ENCODE results near the gene MOV10L1.
"Not testable (repeated sequence)": the region's sequence is repeated elsewhere in the genome, so short reads cannot be mapped to it uniquely, and the experiment has no call there.

The MOV10L1 gene

DNA sequence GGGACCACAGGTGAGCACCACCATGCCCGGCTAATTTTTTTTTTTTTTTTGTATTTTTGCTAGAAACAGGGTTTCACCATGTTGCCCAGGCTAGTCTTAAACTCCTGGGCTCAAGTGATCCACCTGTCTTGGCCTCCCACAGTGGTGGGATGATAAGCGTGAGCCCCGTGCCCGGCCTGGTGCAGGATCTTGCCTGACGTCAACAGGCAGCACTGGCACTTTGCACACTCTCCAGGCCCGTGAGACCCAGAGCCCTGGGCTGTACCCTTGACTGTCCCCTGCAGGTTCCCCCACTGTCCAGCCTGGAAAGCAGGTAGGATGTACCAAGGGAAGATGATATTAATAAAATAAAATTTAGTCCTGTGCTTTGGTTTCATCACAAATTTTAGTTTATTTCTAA lies 51.7 kb downstream of the MOV10L1 start:
- DNase-seq, result no peak

DNA sequence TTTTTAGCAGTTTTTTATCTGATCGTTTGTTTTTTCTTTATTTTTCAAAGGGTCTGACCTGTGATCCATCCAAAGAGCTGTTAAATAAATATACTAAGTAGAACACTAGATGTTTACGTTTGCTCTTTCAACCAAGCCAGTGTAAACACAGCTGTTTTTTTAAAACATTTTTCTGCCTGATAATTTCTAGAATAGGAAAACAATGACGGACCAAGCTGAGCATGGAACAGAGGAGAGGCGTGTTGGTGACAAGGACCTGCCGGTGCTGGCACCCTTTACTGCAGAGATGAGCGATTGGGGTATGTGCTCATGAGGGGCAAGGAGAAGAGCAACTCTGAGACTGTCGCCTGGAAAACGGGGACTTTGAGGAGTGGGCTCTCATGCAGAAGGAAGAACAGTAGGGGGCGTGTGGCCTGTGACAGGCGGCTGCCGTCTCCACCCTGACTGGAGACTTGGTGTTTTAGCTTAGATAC lies 52.1 kb downstream of the MOV10L1 start:
- DNase-seq, result no peak

DNA sequence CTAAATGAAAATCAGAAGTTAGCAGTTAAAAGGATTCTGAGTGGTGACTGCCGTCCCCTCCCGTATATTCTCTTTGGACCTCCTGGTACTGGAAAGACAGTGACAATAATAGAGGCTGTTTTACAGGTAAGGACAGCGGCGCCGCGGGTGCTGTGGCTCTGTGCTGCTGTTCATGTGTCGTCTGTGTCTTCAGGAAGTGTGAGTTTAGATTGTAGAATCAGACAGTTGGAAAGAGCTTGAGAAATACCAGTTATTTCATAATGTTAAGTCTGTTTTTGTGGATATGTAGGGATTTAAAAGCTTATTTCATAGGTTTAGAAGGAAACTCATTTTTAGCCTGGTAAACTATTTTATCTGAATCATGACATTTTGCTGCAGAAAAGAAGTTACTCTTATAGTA lies 53.3 kb downstream of the MOV10L1 start:
- DNase-seq, result no peak

- DNase-seq, result no peak
Observed at GRCh38 chr22:50144005-50144614, 54.3 kb downstream of the MOV10L1 start.

- DNase-seq, result peak; percentile 13
Observed at GRCh38 chr22:50145721-50146438, 56.1 kb downstream of the MOV10L1 start.

- peak; percentile 76 for DNase-seq
Observed at GRCh38 chr22:50146439-50147238, 56.8 kb downstream of the MOV10L1 start.

DNA sequence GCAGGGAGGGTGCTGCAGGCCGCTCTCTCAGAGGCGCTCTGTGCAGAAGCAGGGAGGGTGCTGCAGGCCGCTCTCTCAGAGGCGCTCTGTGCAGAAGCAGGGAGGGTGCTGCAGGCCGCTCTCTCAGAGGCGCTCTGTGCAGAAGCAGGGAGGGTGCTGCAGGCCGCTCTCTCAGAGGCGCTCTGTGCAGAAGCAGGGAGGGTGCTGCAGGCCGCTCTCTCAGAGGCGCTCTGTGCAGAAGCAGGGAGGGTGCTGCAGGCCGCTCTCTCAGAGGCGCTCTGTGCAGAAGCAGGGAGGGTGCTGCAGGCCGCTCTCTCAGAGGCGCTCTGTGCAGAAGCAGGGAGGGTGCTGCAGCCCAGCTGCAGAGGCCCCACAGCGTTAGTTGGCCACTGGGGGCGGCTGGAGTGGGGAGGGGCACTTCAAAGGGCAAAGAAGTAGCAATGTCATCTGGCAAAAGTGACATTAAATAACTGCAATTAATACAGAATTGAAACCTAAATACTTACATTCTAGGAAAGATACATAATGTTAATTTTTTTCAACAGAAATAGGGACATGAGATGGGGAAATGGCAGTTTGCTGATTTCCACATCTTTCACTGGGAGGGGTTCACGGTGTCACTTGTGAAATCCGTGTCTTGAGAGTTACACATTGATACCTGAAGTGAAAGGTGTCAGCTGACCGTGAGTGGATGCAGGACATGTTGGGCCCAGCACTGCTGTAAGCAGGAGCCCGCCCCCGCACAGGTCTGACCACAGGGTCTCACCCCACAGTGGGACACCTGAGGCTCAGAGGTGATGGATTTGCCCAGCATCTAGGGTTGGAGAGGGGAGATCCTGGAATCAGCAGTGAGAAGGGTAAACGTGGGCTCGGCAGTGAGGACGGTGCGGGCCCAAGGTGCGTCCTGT lies 57.7 kb downstream of the MOV10L1 start:
- not testable (repeated sequence) for DNase-seq

GRCh38 chr22:50148166-50148500 lies 58.3 kb downstream of the MOV10L1 start:
- DNase-seq, result no peak

DNA sequence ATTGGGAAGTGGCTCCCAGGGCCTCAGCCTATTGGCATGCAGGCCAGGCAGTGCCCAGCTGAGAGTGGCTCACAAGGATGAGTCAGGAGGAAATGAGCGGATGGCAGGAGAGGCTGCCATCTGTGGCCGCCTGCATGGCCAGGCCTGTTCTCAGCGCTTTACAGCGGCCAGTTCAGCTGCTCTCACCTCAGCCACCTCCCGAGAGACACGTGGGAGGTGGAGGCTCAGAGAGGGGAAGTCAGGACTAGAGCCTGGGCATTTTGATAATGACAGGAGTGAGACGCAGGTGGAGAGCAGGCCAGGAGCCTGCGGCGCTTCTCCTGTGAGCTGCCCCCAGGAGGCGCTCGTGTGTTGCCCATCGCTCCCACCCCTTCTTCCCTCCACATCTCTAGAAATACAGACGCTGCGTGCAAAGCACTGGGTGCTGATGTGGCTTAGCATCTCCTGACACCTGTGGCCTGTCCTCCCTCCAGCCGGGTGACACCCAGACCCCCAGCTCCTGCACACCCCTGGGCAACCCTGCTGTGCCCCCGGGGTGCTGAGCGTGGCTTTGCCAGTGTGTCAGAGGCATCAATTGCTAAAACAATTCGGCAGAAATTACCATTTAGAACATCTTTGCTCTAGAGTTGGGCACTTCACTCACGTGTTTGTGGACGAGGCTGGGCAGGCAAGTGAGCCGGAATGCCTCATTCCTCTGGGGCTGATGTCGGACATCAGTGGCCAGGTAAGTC lies 59.4 kb downstream of the MOV10L1 start:
- DNase-seq, result peak; percentile 36

- peak; percentile 9 for DNase-seq
Observed at GRCh38 chr22:50150161-50151129, 60.6 kb downstream of the MOV10L1 start.

- DNase-seq, result no peak
Observed at GRCh38 chr22:50151571-50152537, 62.0 kb downstream of the MOV10L1 start.

- DNase-seq, result no peak
Observed at GRCh38 chr22:50153056-50153755, 63.4 kb downstream of the MOV10L1 start.

GRCh38 chr22:50153756-50154140 lies 63.9 kb downstream of the MOV10L1 start:
- no peak for DNase-seq

- DNase-seq, result no peak
Observed at GRCh38 chr22:50157709-50158375, 68.0 kb downstream of the MOV10L1 start.

- DNase-seq, result no peak
Observed at GRCh38 chr22:50160947-50161346, 71.1 kb downstream of the MOV10L1 start.

DNA sequence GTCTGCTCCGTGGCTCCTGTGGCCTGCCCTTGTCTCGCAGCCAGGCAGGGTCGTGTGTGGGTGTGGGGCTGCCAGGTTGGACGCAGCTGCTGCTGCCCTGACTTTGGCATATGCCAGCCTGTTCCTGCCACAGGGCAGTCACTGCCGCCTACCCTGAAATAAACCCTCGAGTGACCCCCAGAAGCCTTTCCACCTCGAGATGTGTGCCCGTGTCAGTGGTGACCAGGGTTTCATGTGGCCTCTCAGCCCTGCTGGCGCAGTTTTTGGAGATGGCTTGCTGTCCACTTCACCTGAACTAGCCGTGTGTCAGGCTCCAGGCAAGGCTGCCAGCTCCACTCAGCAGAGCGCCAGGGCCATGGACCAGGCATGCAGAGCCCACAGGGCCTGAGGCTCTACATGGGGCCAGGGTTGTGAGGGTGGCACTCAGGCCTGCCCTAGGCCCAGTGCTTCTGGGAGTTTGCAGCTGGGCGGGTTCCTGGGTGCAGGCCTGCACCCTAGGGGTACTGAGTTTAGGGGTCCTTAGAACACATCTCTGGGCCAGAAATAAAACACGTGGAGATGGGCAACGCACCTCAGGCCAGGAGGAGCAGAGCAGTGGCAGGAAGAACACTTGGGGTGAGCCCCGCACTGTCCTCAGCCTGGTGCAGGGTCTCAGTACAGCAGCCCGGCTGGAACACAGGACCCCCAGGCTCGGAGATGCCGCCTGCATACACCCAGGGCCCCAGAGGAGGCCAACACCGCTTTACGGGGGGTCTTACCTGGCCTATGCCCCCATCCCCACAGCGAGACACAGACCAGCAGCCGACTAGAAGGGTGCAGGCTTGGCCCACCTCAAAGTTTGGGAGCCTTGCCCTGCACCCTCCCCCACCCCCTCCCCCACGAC lies 71.9 kb downstream of the MOV10L1 start:
- DNase-seq, result no peak

- no peak for DNase-seq
Observed at GRCh38 chr22:50162391-50162956, 72.7 kb downstream of the MOV10L1 start.
